Lower leg skin (tissue), 4 donors: ENCODE measurements around the gene MCM3AP. TPM values are rescaled to one million over a fixed set of nuclear protein-coding genes. Genes with fewer than 3 reads are reported as not detected.
A peak's percentile ranks its signal among the peaks of the same experiment; 100 is the strongest.

Source experiments
- DNase-seq, 2 donors: peaks; one replicate each; pipeline ENCODE4 v3.0.0-alpha.2; 2019; ENCODE audit warnings: low spot score in 2 of 2
- H3K4me3 ChIP-seq: fragments of 200-600 bp; sonication (generic); 2 replicates; pipeline ENCODE4 v1.5.1; 2017; ENCODE audit warnings: mild to moderate bottlenecking, low read depth; ENCODE audit not compliant: poor library complexity, severe bottlenecking
- POLR2A ChIP-seq, 2 donors: fragments of 450-650 bp; IDR thresholded peaks; one replicate each; pipeline ENCODE4 v1.6.1; 2016 to 2017; ENCODE audit warnings: antibody characterized with exemption in 2 of 2, mild to moderate bottlenecking in 1 of 2, moderate library complexity in 1 of 2
- WGBS, 2 donors: methylation state at CpG; one replicate each; pipeline ENCODE4 v1.1.5; 2018; 5-methylcytosine and 5-hydroxymethylcytosine counted together
- intact Hi-C: fragments of 100-400 bp; cut with DNase I; formaldehyde crosslinking; loops from one replicate; pipeline ENCODE4 v1.15.0; 2023; ENCODE audit warnings: low total_unique reads
- total RNA-seq, 4 donors: library from RNA; depleted of rRNA; stranded (reverse); fragments of >200 nt; gene quantifications; one replicate each; pipeline ENCODE4 v1.1.0, GENCODE V29; 2016
- TF ChIP-seq, protein P1 (sequence below), 3 donors: fragments of 450-650 bp; IDR thresholded peaks; one replicate each; pipeline ENCODE4 v1.5.1; 2016; ENCODE audit warnings: antibody characterized with exemption in 3 of 3, mild to moderate bottlenecking in 3 of 3, moderate library complexity in 2 of 3

MCM3AP gene
- total RNA-seq, 4 donors from 2014 or later: 45.5 to 71.4 (median 57.7) TPM

DNA sequence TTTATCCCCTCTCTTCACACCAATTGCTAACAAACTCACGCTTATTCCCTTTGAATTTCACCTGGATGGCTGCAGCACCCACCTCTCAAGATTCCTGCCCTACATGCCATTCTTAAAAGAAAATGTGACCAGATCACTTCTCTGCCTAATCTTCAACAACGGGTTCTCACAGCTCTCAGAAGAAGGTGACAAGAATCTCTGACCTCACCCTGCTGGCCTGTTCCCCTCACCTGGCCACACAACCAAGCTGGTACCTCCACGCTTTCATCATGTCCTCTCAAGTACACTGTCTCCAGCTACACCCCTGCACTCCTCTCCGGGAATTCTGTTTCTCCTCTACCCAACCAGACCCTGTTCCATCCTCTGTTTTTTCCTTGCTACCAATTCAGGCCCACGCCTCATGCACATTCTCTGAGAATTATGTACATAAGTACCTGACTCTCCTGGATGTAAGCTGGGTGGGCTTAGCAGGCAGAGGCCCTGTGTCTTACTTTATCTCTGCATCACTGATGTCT lies 50.9 kb downstream of the MCM3AP start:
- H3K4me3 ChIP-seq: no peak overlapping the region
- no peak for DNase-seq
- 73 to 86% methylated on average over 5 of the region's 5 CpGs for WGBS, 2 donors
- intact Hi-C loops: no loop called here
- no peak for TF ChIP-seq POLR2A (IDR thresholded peaks at IDR 0.05)
- TF ChIP-seq, protein P1, sequence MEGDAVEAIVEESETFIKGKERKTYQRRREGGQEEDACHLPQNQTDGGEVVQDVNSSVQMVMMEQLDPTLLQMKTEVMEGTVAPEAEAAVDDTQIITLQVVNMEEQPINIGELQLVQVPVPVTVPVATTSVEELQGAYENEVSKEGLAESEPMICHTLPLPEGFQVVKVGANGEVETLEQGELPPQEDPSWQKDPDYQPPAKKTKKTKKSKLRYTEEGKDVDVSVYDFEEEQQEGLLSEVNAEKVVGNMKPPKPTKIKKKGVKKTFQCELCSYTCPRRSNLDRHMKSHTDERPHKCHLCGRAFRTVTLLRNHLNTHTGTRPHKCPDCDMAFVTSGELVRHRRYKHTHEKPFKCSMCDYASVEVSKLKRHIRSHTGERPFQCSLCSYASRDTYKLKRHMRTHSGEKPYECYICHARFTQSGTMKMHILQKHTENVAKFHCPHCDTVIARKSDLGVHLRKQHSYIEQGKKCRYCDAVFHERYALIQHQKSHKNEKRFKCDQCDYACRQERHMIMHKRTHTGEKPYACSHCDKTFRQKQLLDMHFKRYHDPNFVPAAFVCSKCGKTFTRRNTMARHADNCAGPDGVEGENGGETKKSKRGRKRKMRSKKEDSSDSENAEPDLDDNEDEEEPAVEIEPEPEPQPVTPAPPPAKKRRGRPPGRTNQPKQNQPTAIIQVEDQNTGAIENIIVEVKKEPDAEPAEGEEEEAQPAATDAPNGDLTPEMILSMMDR (IDR thresholded peaks at IDR 0.05): no peak

GRCh38 chr21:46229923-46230260 lies 55.5 kb downstream of the MCM3AP start:
- no peak for DNase-seq
- H3K4me3 ChIP-seq: no peak overlapping the region
- TF ChIP-seq, protein P1 (IDR thresholded peaks at IDR 0.05): no peak
- TF ChIP-seq POLR2A (IDR thresholded peaks at IDR 0.05): no peak
- intact Hi-C loops: no loop called here
- 75 to 90% methylated on average over 6 of the region's 6 CpGs for WGBS, 2 donors

DNA sequence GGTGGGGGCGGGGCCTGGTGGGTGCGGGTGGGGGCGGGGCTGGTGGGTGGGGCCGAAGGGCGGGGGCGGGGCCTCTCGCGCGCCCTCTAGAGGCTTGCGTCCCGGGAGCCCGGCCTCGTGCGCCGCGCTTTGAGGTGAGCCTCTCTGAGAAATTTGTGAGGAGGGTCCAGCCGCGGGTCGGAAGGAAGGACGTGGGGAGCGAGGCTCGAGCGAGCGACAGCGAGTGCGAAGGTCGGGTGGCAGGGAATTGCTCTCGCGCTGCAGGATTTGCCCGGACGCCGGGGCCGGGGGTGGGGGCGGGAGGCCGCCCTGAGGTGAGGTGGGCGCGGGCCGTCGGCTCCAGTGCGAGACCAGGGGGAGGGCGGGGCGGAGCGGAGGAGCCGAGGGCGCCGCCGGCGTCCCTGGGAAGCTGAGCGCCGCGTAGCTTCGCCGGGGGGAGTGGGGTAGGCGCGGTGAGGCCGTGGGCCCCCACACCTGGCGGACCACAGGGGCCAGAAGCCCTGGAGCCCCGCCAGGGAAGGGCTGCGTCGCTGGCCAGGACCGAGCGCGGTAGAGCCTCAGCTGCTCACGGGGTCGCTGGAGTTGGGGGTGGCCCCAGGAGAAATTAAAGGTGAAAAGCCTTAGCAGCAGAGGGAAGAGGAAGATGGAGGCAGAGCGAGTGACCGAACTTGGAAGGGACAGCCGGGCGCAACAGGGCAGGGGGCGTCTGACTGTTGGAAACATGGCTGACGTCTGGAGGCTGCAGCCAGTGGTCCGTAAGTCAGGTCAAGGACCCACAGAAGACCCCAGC lies 56.1 kb downstream of the MCM3AP start:
- intact Hi-C loops: no loop called here
- WGBS, 2 donors: 4 to 5% methylated on average over 53 to 65 of the region's 72 CpGs
- H3K4me3 ChIP-seq: peak overlapping the region; percentile 32
- TF ChIP-seq, protein P1 (IDR thresholded peaks at IDR 0.05): no peak
- TF ChIP-seq POLR2A (IDR thresholded peaks at IDR 0.05): no peak
- peak; percentile 54 to 85 for DNase-seq

DNA sequence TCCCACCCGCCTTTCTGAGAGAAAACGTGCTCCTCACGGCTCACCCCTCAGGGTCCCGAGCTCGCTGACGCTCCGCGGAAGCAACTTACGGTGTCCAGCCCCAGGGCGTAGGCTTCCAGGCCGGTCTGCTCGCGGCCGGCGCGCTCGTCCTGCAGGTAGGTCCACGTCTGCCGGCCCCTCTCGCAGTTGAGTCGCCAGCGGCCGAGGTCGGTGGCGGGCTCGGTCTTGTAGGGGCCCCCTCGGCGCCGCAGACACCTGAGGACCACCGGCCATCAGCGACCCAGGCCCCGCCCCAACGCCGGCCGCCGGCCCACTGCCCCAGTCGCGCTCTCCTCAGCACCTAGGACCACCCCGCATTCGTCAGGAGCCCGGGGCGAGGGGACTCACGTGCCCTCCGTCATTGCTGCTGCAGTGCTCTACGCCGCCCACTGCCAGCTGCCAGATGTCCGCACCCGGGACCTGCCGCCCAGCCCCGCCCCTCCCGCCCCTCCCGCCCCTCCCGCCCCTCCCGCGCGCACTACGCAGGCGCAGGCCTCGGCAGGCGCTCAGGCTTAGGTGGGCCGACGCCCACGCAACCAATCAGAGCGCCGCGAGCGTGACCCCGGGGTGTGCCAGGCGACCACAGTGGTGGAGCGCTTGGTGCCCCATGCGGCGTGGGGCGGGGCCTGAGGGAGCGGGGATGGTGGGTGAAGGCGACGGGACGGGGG lies 56.9 kb downstream of the MCM3AP start, which contains the start of gene LSS:
LSS (minus strand) TSS at position 430 of the 707 bp plus-strand sequence; CDS start at position 401, 29 bp downstream.
- no peak for TF ChIP-seq POLR2A (IDR thresholded peaks at IDR 0.05)
- TF ChIP-seq, protein P1 (IDR thresholded peaks at IDR 0.05): no peak
- H3K4me3 ChIP-seq: peak within 1 kb of the TSS; percentile 78
- DNase-seq: peak; percentile 95 to 99
- WGBS, 2 donors: 1 to 2% methylated on average over 23 to 31 of the region's 77 CpGs
- intact Hi-C loops: no loop called here

DNA sequence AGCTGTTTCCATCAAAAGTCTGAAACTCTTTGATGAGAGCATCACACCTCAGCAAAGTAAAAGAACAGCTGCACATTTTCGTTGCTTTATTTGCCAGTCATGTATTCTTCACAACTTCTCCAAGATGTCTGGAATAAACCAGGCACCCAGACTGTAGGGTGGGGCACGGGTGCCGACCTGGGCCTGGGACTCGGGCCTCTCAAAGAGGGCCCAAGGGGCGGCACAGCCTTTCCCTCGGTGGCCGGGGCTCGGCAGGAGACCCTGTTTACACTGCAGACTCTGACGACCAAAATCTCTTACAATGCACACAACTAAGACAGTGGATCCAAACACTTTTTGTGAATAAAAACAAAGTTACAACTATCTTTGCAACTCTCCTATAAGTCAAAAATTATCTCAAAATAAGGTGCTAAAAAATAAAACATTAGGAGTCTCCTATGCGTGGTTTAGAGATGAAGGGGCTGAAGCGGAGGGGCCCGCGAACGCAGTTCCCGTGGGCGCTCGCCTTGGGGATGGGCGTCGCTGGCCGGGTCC lies 57.5 kb downstream of the MCM3AP start:
- WGBS, 2 donors: 1 to 2% methylated on average over 20 of the region's 20 CpGs
- intact Hi-C loops: no loop called here
- H3K4me3 ChIP-seq: peak overlapping the region; percentile 78
- no peak for TF ChIP-seq POLR2A (IDR thresholded peaks at IDR 0.05)
- TF ChIP-seq, protein P1 (IDR thresholded peaks at IDR 0.05): no peak
- peak in 1 of 2 donors; percentile 88 for DNase-seq
